BLaER1 treated with 17β-estradiol and CSF1 and Interleukin-3, amounts not matched to agents 10 nM and 100 nM (cell line): ENCODE data around the gene ANKRD40.
"Not testable (repeated sequence)": the region's sequence is repeated elsewhere in the genome, so short reads cannot be mapped to it uniquely, and the experiment has no call there.

ENCODE experiments used
- H3K27ac ChIP-seq, 11 experiments: shearing (Covaris generic); formaldehyde crosslinking; 2 replicates each; pipeline ENCODE4 v1.8.1; 2022
- H3K27me3 ChIP-seq, 11 experiments: shearing (Covaris generic); formaldehyde crosslinking; 2 replicates each; pipeline ENCODE4 v1.8.1; 2022
- H3K36me3 ChIP-seq, 11 experiments: shearing (Covaris generic); formaldehyde crosslinking; 2 replicates each; pipeline ENCODE4 v1.8.1; 2022
- H3K4me1 ChIP-seq, 10 experiments: shearing (Covaris generic); formaldehyde crosslinking; 2 replicates each; pipeline ENCODE4 v1.8.1; 2022
- H3K4me2 ChIP-seq, 11 experiments: shearing (Covaris generic); formaldehyde crosslinking; 2 replicates each; pipeline ENCODE4 v1.8.1; 2022
- H3K4me3 ChIP-seq, 10 experiments: shearing (Covaris generic); formaldehyde crosslinking; 2 replicates each; pipeline ENCODE4 v1.8.1; 2022
- H3K9ac ChIP-seq, 11 experiments: shearing (Covaris generic); formaldehyde crosslinking; 2 replicates each; pipeline ENCODE4 v1.8.1; 2022
- H3K9me3 ChIP-seq, 11 experiments: shearing (Covaris generic); formaldehyde crosslinking; replicated peaks in 1 of 11; 2 replicates each; pipeline ENCODE4 v1.8.1; 2022
- H4K20me1 ChIP-seq, 11 experiments: shearing (Covaris generic); formaldehyde crosslinking; 2 replicates each; pipeline ENCODE4 v1.8.1; 2022
- Cebpa-rat ChIP-seq, 11 experiments: shearing (Covaris generic); IDR thresholded peaks; 2 replicates each; pipeline ENCODE4 v1.8.1; 2022

ANKRD40 gene

GRCh38 chr17:50719924-50720794 lies 12.4 kb upstream of the ANKRD40 start:
- H3K27me3 ChIP-seq = no peaks in the 10 kb centered on the region
- TF ChIP-seq Cebpa-rat (IDR thresholded peaks at IDR 0.05) = no peak
- peak overlapping the region; percentile 77 to 99 (median 94) for H3K4me3 ChIP-seq
- peaks cover 26 to 45% (median 32%) of the 10 kb centered on the region in 10 experiments for H3K4me1 ChIP-seq
- peak overlapping the region; percentile 94 to 99 (median 97) for H3K27ac ChIP-seq
- H3K9me3 ChIP-seq = no peaks in the 10 kb centered on the region
- H3K9ac ChIP-seq = peak overlapping the region; percentile 94 to 100 (median 97)
- H3K36me3 ChIP-seq = peaks cover 0 to 34% (median 27%) of the 10 kb centered on the region in 11 experiments; a peak in 17 of 22 replicates
- H4K20me1 ChIP-seq = peaks cover 50 to 56% (median 55%) of the 10 kb centered on the region in 11 experiments
- peak overlapping the region; percentile 75 to 99 (median 88) for H3K4me2 ChIP-seq

- Histone ChIP-seq H3K4me2 (peak within 1 kb of the TSS; percentile 75 to 99 (median 90)), H3K27ac (peak within 1 kb of the TSS; percentile 94 to 99 (median 97)), H3K4me3 (peak within 1 kb of the TSS; percentile 77 to 99 (median 94)), H4K20me1 (peaks cover 42 to 48% (median 47%) of the 10 kb centered on the region in 11 experiments), H3K27me3 (no peaks in the 10 kb centered on the region), H3K4me1 (peaks cover 26 to 37% (median 32%) of the 10 kb centered on the region in 10 experiments), H3K36me3 (peaks cover 0 to 26% (median 20%) of the 10 kb centered on the region in 11 experiments; a peak in 14 of 22 replicates), H3K9me3 (no peaks in the 10 kb centered on the region), H3K9ac (peak within 1 kb of the TSS; percentile 94 to 100 (median 97))
- TF ChIP-seq Cebpa-rat (IDR thresholded peaks at IDR 0.05) = no peak
These were observed 11.6 kb upstream of the ANKRD40 start, which contains the start of gene LUC7L3 for GRCh38 chr17:50719144-50719923. Gene LUC7L3 (plus strand): TSS chr17:50719603. CDS start chr17:50719733, 130 bp downstream.

GRCh38 chr17:50715471-50715870 lies 7.8 kb upstream of the ANKRD40 start:
- Histone ChIP-seq H3K27me3 (no peaks in the 10 kb centered on the region), H3K4me3 (no peak overlapping the region), H3K36me3 (no peaks in the 10 kb centered on the region), H3K4me1 (peaks cover 15 to 26% (median 17%) of the 10 kb centered on the region in 10 experiments), H4K20me1 (peaks cover 3 to 9% (median 8%) of the 10 kb centered on the region in 11 experiments; a peak in 18 of 22 replicates), H3K9ac (no peak overlapping the region), H3K27ac (no peak overlapping the region), H3K4me2 (no peak overlapping the region), H3K9me3 (no peaks in the 10 kb centered on the region)
- TF ChIP-seq Cebpa-rat (IDR thresholded peaks at IDR 0.05) = no peak

GRCh38 chr17:50712641-50713040 lies 4.9 kb upstream of the ANKRD40 start:
- H3K9me3 ChIP-seq = no peaks in the 10 kb centered on the region
- no peak overlapping the region for H3K27ac ChIP-seq
- H4K20me1 ChIP-seq = no peaks in the 10 kb centered on the region
- H3K4me2 ChIP-seq = peak overlapping the region in 1 of 11 experiments; percentile 13; a peak in 1 of 22 replicates
- peaks cover 33 to 42% (median 34%) of the 10 kb centered on the region in 10 experiments for H3K4me1 ChIP-seq
- H3K9ac ChIP-seq = no peak overlapping the region
- no peak for TF ChIP-seq Cebpa-rat (IDR thresholded peaks at IDR 0.05)
- no peaks in the 10 kb centered on the region for H3K36me3 ChIP-seq
- no peak overlapping the region for H3K4me3 ChIP-seq
- no peaks in the 10 kb centered on the region for H3K27me3 ChIP-seq

- Histone ChIP-seq H3K9me3 (no peaks in the 10 kb centered on the region), H3K9ac (no peak overlapping the region; a peak in 1 of 22 replicates), H4K20me1 (peaks cover 0 to 6% (median 1%) of the 10 kb centered on the region in 11 experiments; a peak in 8 of 22 replicates), H3K27ac (peak overlapping the region in 2 of 11 experiments; percentile 98; a peak in 2 of 22 replicates), H3K4me3 (no peak overlapping the region), H3K27me3 (no peaks in the 10 kb centered on the region), H3K4me2 (peak overlapping the region; percentile 77 to 98 (median 92); a peak in 20 of 22 replicates), H3K36me3 (peaks cover 0 to 6% (median 3%) of the 10 kb centered on the region in 11 experiments; a peak in 11 of 22 replicates), H3K4me1 (peaks cover 44 to 50% (median 46%) of the 10 kb centered on the region in 10 experiments)
- TF ChIP-seq Cebpa-rat (IDR thresholded peaks at IDR 0.05) = no peak
These were observed 2.9 kb upstream of the ANKRD40 start for GRCh38 chr17:50710650-50711049.

- TF ChIP-seq Cebpa-rat (IDR thresholded peaks at IDR 0.05) = no peak
- Histone ChIP-seq H4K20me1 (peaks cover 0 to 11% (median 7%) of the 10 kb centered on the region in 11 experiments; a peak in 10 of 22 replicates), H3K4me1 (peaks cover 46 to 56% (median 50%) of the 10 kb centered on the region in 10 experiments), H3K4me2 (peak overlapping the region; percentile 77 to 98 (median 92)), H3K9me3 (no peaks in the 10 kb centered on the region), H3K4me3 (no peak overlapping the region), H3K27ac (peak overlapping the region; percentile 95 to 99 (median 97); a peak in 19 of 22 replicates), H3K36me3 (peaks cover 0 to 12% (median 9%) of the 10 kb centered on the region in 11 experiments; a peak in 12 of 22 replicates), H3K27me3 (no peaks in the 10 kb centered on the region), H3K9ac (peak overlapping the region in 4 of 11 experiments; percentile 96 to 98 (median 96); a peak in 4 of 22 replicates)
These were observed 2.3 kb upstream of the ANKRD40 start for GRCh38 chr17:50710025-50710424.

- Histone ChIP-seq H3K36me3 (peaks cover 5 to 21% (median 18%) of the 10 kb centered on the region in 11 experiments; a peak in 19 of 22 replicates), H3K4me1 (peaks cover 46 to 66% (median 55%) of the 10 kb centered on the region in 10 experiments), H4K20me1 (peaks cover 0 to 20% (median 17%) of the 10 kb centered on the region in 11 experiments; a peak in 14 of 22 replicates), H3K9ac (peak overlapping the region; percentile 94 to 98 (median 97)), H3K27ac (peak overlapping the region; percentile 95 to 99 (median 97)), H3K4me3 (peak overlapping the region; percentile 65 to 86 (median 76)), H3K4me2 (peak overlapping the region; percentile 77 to 98 (median 92))
- not testable (repeated sequence) for H3K27me3 ChIP-seq, H3K9me3 ChIP-seq
These were observed 1.3 kb upstream of the ANKRD40 start for GRCh38 chr17:50709053-50709452.
